ENCODE data around the gene SRSF1. TPM values are rescaled to one million over a fixed set of nuclear protein-coding genes. Genes with fewer than 3 reads are reported as not detected.

SRSF1 gene
- total RNA-seq, 1 experiment from 2014 or later = 434 TPM

- no peaks in the 10 kb centered on the region for H4K20me1 ChIP-seq (ENCODE audit: insufficient read depth)
- no peak overlapping the region for H3K27ac ChIP-seq (ENCODE audit: low read depth, low read length)
- no peak overlapping the region for H3K4me3 ChIP-seq (replicated peaks in 1 of 2; ENCODE audit: low read depth in 1 of 2, low read length in 2 of 2)
- H3K4me1 ChIP-seq (ENCODE audit: control insufficient read depth in 1 of 2, insufficient read depth in 2 of 2, low read length in 2 of 2) = peaks cover 24 to 30% of the 10 kb centered on the region in 2 experiments
- ChIA-PET POLR2A (interaction anchor here (3.4 kb wide), 1 partner anchor 12 kb away, joined by 18 read pairs; the partner anchor contains the start of gene SRSF1), CTCF (interaction anchor here (1.5 kb wide), 1 partner anchor 19 kb away, joined by 3 read pairs; no protein-coding TSS in a partner anchor), RAD21 (ENCODE audit: low non-redundant PET in 1 of 2, low total read pairs in 2 of 2, uncharacterized antibody in 2 of 2, unreplicated experiment in 2 of 2) (no interaction called here)
- no peaks in the 10 kb centered on the region for H3K27me3 ChIP-seq (ENCODE audit: insufficient read depth, low read length)
- H3K36me3 ChIP-seq (ENCODE audit: control insufficient read depth in 1 of 2, insufficient read depth in 2 of 2, low read length in 2 of 2) = no peaks in the 10 kb centered on the region
- 0 out of 2 replicates have a peak, but pooled peaks cover 2% of the 10 kb centered on the region for H3K9me2 ChIP-seq (ENCODE audit: insufficient read depth)
- TF ChIP-seq YY1 (IDR thresholded peaks at IDR 0.05; ENCODE audit: extremely low read depth, insufficient replicate concordance, low read depth, low read length) = no peak
- no peak for TF ChIP-seq REST (IDR thresholded peaks at IDR 0.05; ENCODE audit: low read depth)
- no peak for TF ChIP-seq EZH2 (IDR thresholded peaks at IDR 0.05)
- TF ChIP-seq CTCF (IDR thresholded peaks at IDR 0.05 in 2 of 3, conservative IDR thresholded peaks at IDR 0.05 in 1 of 3; ENCODE audit: borderline replicate concordance in 1 of 3, insufficient read depth in 1 of 3, low read depth in 2 of 3, low read length in 2 of 3) = no peak
- TF ChIP-seq ZFX (IDR thresholded peaks at IDR 0.05) = no peak
- no peak for TF ChIP-seq CEBPB (IDR thresholded peaks at IDR 0.05; ENCODE audit: low read depth)
- H3K9me3 ChIP-seq (ENCODE audit: control insufficient read depth in 1 of 2, insufficient read depth in 1 of 2, low read depth in 1 of 2, low read length in 2 of 2) = no peaks in the 10 kb centered on the region
- no peak for ATAC-seq
- no peak overlapping the region for H3K4me2 ChIP-seq (ENCODE audit: low read length)
- intact Hi-C loops (cut with micrococcal nuclease) = no loop called here
- no TSS peak for BruUV-seq (replicated peaks)
- no peak overlapping the region for H3K9ac ChIP-seq (ENCODE audit: low read length)
- no peak for DNase-seq (ENCODE audit: low read depth, low spot score)
- no peaks in the 10 kb centered on the region for H3K79me2 ChIP-seq (ENCODE audit: insufficient read depth, low read length)
- H2AFZ ChIP-seq (ENCODE audit: low read depth, low read length, poor library complexity, severe bottlenecking) = no peak overlapping the region
Measured at GRCh38 chr17:58019039-58019438, 12.0 kb upstream of the SRSF1 start.
